ENCODE data around the gene SLC16A11.

GRCh38 chr17:7043497-7044198, at the start of gene SLC16A11:
- TF ChIP-seq CTCF (IDR thresholded peaks at IDR 0.05; ENCODE audit: poor library complexity) (no peak), EZH2 (IDR thresholded peaks at IDR 0.05; ENCODE audit: borderline replicate concordance) (no peak)

Measured in hepatocyte (in vitro differentiated cells).